ENCODE results near the gene PPP3CA. TPM values are rescaled to one million over a fixed set of nuclear protein-coding genes. Genes with fewer than 3 reads are reported as not detected.
A peak's percentile ranks its signal among the peaks of the same experiment; 100 is the strongest.

PPP3CA gene
- total RNA-seq, 1 donor from 2014 or later = 78.8 TPM

- TF ChIP-seq CTCF (IDR thresholded peaks at IDR 0.05) = no peak
- H3K4me3 Mint-ChIP-seq = no peak overlapping the region
- ATAC-seq (ENCODE audit: low read depth) (no peak), DNase-seq (no peak)
- intact Hi-C loops (cut with micrococcal nuclease) = no loop called here
- ChIA-PET CTCF (no interaction called here), POLR2A (no interaction called here)
- H3K36me3 Mint-ChIP-seq (ENCODE audit: low read depth) = peaks cover 20% of the 10 kb centered on the region
- H3K27me3 Mint-ChIP-seq = no peaks in the 10 kb centered on the region
- peaks cover 60% of the 10 kb centered on the region for H3K4me1 Mint-ChIP-seq
- H3K9me3 Mint-ChIP-seq = peaks cover 2% of the 10 kb centered on the region
- H3K27ac Mint-ChIP-seq = no peak overlapping the region
These were observed 188.8 kb downstream of the PPP3CA start for GRCh38 chr4:101158507-101158906.

GRCh38 chr4:101158134-101158482, 189.2 kb downstream of the PPP3CA start:
- H3K36me3 Mint-ChIP-seq (ENCODE audit: low read depth) = peaks cover 20% of the 10 kb centered on the region
- H3K27ac Mint-ChIP-seq = no peak overlapping the region
- ChIA-PET CTCF (no interaction called here), POLR2A (interaction anchor here (0.7 kb wide), 1 partner anchor 25 kb away, joined by 5 read pairs; no protein-coding TSS in a partner anchor)
- peaks cover 60% of the 10 kb centered on the region for H3K4me1 Mint-ChIP-seq
- H3K4me3 Mint-ChIP-seq = no peak overlapping the region
- no peaks in the 10 kb centered on the region for H3K27me3 Mint-ChIP-seq
- DNase-seq (no peak), ATAC-seq (ENCODE audit: low read depth) (no peak)
- intact Hi-C loops (cut with micrococcal nuclease) = no loop called here
- peaks cover 2% of the 10 kb centered on the region for H3K9me3 Mint-ChIP-seq
- no peak for TF ChIP-seq CTCF (IDR thresholded peaks at IDR 0.05)

GRCh38 chr4:101157415-101158133, 189.8 kb downstream of the PPP3CA start:
- POLR2A ChIA-PET = interaction anchor here (0.7 kb wide), 1 partner anchor 25 kb away, joined by 5 read pairs; no protein-coding TSS in a partner anchor

GRCh38 chr4:101156619-101157310, 190.6 kb downstream of the PPP3CA start:
- Mint-ChIP-seq H3K4me1 (peaks cover 62% of the 10 kb centered on the region), H3K9me3 (no peaks in the 10 kb centered on the region), H3K27me3 (no peaks in the 10 kb centered on the region), H3K36me3 (ENCODE audit: low read depth) (peaks cover 18% of the 10 kb centered on the region), H3K4me3 (no peak overlapping the region), H3K27ac (peak overlapping the region; percentile 50)
- ChIA-PET POLR2A (no interaction called here), CTCF (no interaction called here)
- intact Hi-C loops (cut with micrococcal nuclease) = loop anchor here (2.0 kb wide), 1 partner anchor 72 kb away; no protein-coding TSS in a partner anchor
- no peak for TF ChIP-seq CTCF (IDR thresholded peaks at IDR 0.05)
- DNase-seq (no peak), ATAC-seq (ENCODE audit: low read depth) (no peak)

More at GRCh38 chr4:101157415-101158133, 189.8 kb downstream of the PPP3CA start:
- TF ChIP-seq CTCF (IDR thresholded peaks at IDR 0.05) = no peak
- H3K4me3 Mint-ChIP-seq = no peak overlapping the region
- ATAC-seq (ENCODE audit: low read depth) (no peak), DNase-seq (no peak)
- peaks cover 2% of the 10 kb centered on the region for H3K9me3 Mint-ChIP-seq
- H3K27me3 Mint-ChIP-seq = no peaks in the 10 kb centered on the region
- H3K4me1 Mint-ChIP-seq = peaks cover 60% of the 10 kb centered on the region
- CTCF ChIA-PET = no interaction called here
- intact Hi-C loops (cut with micrococcal nuclease) = loop anchor here (2.0 kb wide), 1 partner anchor 73 kb away; no protein-coding TSS in a partner anchor
- peaks cover 18% of the 10 kb centered on the region for H3K36me3 Mint-ChIP-seq (ENCODE audit: low read depth)
- H3K27ac Mint-ChIP-seq = peak overlapping the region; percentile 50

- Mint-ChIP-seq H3K27me3 (no peaks in the 10 kb centered on the region), H3K4me1 (peaks cover 61% of the 10 kb centered on the region), H3K36me3 (ENCODE audit: low read depth) (peaks cover 14% of the 10 kb centered on the region), H3K9me3 (no peaks in the 10 kb centered on the region), H3K4me3 (no peak overlapping the region), H3K27ac (peak overlapping the region; percentile 37)
- ChIA-PET POLR2A (no interaction called here), CTCF (no interaction called here)
- intact Hi-C loops (cut with micrococcal nuclease) = loop anchor here (2.0 kb wide), 1 partner anchor 71 kb away; no protein-coding TSS in a partner anchor
- no peak for TF ChIP-seq CTCF (IDR thresholded peaks at IDR 0.05)
- ATAC-seq (ENCODE audit: low read depth) (no peak), DNase-seq (no peak)
These were observed 191.4 kb downstream of the PPP3CA start for GRCh38 chr4:101155945-101156344.
